Activated CD8-positive, alpha-beta memory T cell treated with anti-CD3 and anti-CD28 coated beads for 36 hours (primary cell): Measurements from ENCODE around the gene SLC17A7. TPM values are rescaled to one million over a fixed set of nuclear protein-coding genes. Genes with fewer than 3 reads are reported as not detected.

ENCODE experiments used
- CTCF ChIA-PET: fragments of 350-600 bp; sonication (Branson Sonifier 250); formaldehyde crosslinking; loops from one replicate; lab custom pipeline; 2021; ENCODE audit warnings: antibody characterized with exemption; lab: Charles Lee
- POLR2A ChIA-PET: fragments of 350-600 bp; sonication (Branson Sonifier 250); formaldehyde crosslinking; loops from one replicate; lab custom pipeline; 2021; ENCODE audit warnings: antibody characterized with exemption; lab: Charles Lee
- total RNA-seq, 2 experiments: library from RNA; stranded (reverse); gene quantifications; one replicate each; pipeline ENCODE4 v1.2.3, GENCODE V29; 2021

The SLC17A7 gene
- total RNA-seq, 2 experiments from 2014 or later: not detected

GRCh38 chr19:49439836-49440235, 1.5 kb downstream of the SLC17A7 start:
- ChIA-PET CTCF (interaction anchor here (1.2 to 2.2 kb wide), 2 partner anchors 8 to 33 kb away, joined by 4 to 7 read pairs; partner anchors contain the start of gene FLT3LG), POLR2A (no interaction called here)

DNA sequence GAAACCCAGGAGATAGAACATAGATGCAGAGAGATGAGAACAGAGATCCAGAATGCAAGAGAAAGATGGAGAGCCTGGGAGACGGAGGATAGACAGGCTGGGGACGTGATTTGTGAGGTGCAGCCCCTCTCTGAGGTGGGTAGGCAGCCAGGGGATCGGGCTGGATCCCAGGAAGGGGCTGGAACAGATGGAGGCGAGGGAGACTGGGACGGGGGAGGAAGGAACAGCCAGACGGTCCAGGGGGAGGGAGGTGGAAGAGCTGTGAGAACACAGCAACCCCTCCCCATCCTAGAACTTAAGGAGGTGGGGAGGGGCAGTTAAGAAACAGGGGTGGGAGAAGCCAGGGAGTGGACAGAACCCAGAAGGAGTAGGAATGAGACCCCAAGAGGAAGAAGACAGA, 3.1 kb downstream of the SLC17A7 start:
- POLR2A ChIA-PET: no interaction called here
- CTCF ChIA-PET: interaction anchor here (1.1 kb wide), 1 partner anchor 27 kb away, joined by 3 read pairs; no protein-coding TSS in a partner anchor

DNA sequence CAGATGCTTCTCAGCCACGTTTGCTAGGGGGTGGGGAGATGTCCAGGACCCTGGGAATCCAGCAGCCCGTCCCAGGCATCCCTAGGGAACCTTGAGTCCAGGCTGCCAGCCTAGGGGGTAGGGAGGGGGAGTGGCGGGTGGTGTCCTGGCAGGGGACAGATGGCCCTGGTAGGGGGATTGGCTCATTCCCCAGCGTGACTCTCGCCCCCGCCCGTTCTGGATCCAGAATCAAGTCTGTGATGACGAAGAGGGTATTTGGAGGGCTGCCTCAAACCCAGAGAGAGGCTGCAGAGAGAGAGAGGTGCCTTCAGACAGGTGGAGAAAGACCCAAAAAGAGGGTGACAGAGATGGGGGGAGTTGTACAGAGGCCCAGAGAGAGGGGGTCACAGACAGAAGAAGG, 4.1 kb downstream of the SLC17A7 start:
- ChIA-PET CTCF (interaction anchor here (0.6 kb wide), 1 partner anchor 654 kb away, joined by 3 read pairs; no protein-coding TSS in a partner anchor), POLR2A (no interaction called here)

DNA sequence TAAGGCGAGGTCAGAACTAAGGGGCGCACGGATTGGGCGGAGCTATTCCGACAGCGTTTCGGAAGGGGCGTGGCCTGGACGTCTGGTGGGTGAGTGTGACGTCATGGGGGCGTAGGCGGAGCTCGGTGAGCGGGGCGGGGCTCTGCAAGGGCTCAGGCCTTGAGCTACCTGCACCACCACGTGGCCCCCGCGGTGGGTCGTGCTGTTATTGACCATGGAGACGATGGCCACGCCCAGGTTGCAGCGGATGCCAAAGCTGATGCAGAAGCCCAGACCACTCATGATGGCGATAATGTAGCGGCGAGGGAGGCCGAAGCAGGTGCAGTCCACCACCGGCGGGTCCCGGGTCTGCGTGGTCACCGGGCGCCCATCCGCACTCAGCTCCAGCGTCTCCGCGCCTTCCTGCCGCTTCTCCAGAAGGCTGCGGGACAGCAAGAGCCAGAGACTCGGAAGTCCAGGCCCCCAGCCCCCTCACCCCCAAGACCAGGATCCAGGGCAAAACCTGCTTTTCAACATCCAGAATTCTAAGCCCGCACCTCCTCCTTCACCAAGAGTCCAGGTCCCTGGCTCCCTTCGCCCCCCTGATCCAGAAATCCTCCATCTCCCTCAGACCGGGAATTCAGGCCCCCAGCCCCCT, 4.8 kb downstream of the SLC17A7 start:
- POLR2A ChIA-PET: no interaction called here

DNA sequence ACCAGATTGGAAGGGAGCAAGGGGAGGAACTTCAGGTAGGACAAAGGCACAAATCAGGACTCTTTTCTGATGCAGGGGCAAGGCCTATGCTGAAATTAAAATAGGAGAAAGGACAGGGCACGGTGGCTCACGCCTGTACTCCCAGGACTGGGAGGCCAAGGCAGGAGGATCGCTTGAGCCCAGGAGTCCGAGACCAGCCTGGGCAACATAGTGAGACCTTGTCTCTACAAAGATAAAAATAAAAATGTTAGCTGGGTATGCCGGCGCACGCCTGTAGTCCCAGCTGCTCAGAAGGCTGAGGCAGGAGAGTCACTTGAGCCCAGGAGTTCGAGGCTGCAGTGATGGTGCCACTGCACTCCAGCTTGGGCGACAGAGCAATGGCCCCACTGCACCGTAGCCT, 5.7 kb downstream of the SLC17A7 start:
- ChIA-PET CTCF (interaction anchor here (0.7 to 1.3 kb wide), 4 partner anchors 9 to 44 kb away, joined by 3 to 5 read pairs (median 3); partner anchors contain the start of gene FLT3LG), POLR2A (no interaction called here)

More for the DNA sequence above, 4.8 kb downstream of the SLC17A7 start:
- CTCF ChIA-PET: interaction anchor here (0.6 to 1.3 kb wide), 5 partner anchors 10 to 653 kb away, joined by 3 to 5 read pairs (median 3); partner anchors contain the start of gene FLT3LG

DNA sequence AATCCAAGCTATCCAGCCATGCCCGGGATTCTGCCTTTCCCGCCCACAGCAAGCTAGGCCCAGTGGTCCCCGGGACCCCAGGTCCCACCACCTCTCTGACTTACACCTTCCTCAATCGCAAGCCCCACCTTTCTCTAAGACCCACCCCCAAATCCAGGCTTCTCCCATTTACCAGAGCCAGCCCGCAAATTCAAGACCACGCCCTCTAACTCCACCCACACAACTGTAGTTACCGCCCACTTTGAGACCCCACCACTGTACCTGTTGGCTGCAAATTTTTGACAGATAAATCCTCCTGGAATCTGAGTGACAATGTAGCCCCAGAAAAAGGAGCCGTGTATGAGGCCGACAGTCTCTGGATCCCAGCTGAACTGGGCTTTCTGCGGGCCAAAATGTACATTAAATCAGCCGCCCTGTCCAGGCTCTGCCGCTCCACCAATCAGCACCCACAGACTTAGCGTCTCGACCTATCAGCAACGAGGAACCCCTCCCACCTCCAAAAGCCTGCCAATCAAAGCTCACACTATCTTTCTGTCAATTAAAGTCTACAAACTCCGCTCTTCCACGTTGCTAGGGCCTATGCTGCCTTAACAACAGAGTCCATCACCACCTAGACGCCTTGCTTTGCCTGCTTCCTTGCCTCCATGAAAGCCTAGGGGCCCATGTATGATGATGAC, 6.3 kb downstream of the SLC17A7 start:
- CTCF ChIA-PET: no interaction called here
- POLR2A ChIA-PET: no interaction called here

DNA sequence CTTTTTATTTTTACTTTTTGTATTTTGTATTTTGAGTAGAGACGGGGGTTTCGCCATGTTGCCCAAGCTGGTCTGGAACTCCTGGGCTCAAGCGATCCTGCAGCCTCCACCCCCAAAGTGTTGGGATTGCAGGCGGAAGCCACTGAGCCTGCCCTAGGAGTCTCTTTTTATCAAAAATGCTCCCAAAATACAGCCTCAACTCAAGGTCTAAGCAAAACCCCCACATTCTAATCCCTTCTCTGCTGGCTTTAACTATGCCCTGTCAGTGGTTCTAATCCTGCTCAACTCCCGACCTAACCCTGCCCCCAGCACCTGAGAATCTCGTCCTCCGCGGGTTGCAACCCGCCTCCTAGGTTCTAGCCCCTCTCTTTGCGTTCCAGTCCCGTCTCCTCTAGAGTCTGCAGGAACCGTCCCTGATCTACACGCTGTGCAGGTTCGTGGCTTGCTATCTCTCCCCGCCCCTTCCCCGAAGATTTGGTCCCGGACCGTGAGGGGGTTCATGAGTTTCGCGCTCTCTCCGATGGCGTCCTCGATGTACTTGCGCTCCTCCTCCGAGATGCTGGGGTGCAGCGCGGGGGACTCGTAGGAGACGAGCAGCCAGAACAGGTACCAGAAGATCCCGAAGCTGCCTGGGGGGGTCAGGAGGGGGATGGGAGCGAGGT, 8.0 kb downstream of the SLC17A7 start:
- CTCF ChIA-PET: no interaction called here
- POLR2A ChIA-PET: no interaction called here

DNA sequence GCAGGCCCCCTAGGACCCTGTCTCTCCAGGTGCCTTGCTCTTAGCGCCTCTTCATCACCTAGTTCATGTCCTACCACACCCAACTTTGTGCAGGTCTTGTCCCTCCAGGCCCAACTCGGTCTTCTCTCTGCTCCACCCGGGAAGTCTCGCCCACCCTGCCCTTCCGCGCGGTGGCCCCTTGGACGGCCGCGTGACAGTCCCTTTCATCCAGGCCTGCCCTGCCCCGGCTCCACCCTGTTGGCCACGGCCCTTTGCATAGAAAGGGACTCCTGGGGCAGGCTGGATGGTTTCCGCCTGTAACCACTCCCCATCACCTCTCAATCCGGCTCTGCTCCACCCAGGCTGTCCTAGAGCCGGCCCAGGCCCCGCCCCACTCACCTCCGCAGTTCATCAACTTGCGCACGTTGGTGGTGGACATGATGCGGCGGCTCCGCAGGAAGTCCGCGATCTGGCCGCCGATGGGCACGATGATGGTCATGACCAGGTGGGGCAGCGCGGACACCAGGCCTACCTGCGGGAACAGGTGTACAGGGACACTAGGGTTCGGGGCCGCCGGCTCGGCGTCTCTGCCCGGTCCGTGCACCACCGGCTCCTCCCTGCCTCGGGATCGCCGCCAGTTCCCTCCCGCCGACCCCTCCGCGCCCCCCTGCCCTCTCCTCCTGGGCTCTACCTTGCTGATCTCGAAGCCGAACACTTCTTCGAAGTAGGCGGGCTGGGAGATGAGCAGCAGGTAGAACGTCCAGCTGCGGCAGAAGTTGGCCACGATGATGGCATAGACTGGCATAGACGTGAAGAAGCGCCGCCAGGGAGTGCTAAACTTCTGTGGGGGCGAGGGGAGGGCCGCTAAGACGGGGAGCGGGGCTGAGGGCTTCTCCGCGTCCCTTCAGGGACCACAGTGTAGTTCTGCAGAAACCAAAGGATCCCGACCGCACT, 8.9 kb downstream of the SLC17A7 start:
- CTCF ChIA-PET: interaction anchor here (1.1 to 1.3 kb wide), 2 partner anchors 8 to 42 kb away, joined by 3 to 4 read pairs; no protein-coding TSS in a partner anchor
- POLR2A ChIA-PET: no interaction called here

DNA sequence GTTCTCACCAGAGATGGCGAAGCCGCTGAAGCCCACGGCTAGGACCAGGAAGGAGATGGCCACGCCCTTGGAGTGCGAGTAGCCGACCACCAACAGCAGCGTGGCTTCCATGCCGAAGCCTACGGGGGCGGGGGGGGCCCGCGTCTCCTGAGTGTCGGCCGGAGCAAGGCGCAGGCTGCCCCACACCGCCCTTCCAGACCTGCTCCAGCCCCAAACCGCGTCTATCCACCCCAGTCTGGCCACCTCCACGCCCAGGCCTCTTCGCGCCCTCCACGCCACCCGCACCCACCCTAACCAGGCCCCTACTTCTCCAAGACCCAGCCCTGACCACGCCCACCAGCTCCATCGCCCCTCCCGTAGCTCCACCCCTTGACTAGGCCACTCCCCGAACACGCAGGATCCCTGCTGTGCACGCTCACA, 10.0 kb downstream of the SLC17A7 start:
- ChIA-PET POLR2A (no interaction called here), CTCF (interaction anchor here (1.1 to 1.3 kb wide), 2 partner anchors 9 to 41 kb away, joined by 3 to 4 read pairs; no protein-coding TSS in a partner anchor)

DNA sequence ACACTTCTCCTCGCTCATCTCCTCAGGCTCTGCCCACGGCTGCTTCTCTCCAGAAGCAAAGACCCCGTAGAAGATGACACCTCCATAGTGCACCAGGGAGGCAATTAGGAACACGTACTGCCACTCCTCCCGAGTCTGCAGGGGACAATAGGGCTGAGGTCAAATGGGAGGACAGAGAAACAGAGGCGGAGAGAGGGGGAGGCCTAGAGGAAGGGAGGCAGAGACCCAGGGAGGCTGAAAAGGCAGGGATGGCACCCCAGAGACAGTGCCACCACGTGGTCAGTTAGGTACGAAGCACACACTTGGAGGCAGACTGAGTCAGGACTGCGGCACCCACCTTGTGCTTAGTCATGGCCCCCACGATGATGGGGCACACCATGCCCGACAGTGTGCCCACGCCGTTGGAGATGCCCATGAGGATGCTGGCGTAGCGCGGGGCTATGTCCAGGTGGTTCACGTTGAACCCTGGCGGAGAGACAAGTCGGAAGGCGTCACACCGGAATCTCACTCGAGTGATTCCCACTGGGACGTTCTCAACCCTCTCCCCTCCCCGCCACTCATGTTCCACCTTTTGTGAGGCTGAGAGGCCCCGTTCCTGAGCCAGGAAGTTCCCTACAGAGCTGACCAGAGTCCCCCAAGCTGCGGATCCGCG, 10.5 kb downstream of the SLC17A7 start:
- ChIA-PET CTCF (interaction anchor here (1.1 to 1.3 kb wide), 3 partner anchors 9 to 40 kb away, joined by 3 to 4 read pairs (median 3); no protein-coding TSS in a partner anchor), POLR2A (no interaction called here)

DNA sequence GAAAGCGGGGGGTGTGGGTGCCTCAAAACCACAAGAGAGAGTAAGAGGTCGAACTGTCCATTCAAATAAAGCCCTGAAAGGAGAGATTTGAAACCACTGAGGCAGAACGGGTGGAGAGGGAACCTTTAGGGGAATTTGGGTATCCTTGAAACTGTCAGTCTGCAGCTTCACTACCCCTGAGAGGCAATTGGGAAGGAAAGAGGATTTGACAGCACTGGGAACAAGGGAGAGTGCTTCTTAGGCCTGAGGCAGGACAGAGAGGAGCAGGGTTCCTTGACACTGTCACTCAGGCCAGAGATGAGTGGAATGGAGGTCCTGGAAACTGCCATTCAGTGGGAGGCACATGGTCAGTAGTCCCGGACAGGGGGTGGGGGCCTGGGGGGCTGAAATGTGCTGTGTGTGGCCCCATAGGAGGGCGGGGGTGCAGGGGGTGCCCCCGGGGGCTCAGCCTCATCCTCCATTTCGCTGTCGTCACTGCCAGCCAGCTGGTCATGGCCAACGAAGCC, 11.1 kb downstream of the SLC17A7 start:
- CTCF ChIA-PET: interaction anchor here (1.2 to 1.6 kb wide), 3 partner anchors 13 to 39 kb away, joined by 3 to 5 read pairs (median 3); no protein-coding TSS in a partner anchor
- POLR2A ChIA-PET: no interaction called here

DNA sequence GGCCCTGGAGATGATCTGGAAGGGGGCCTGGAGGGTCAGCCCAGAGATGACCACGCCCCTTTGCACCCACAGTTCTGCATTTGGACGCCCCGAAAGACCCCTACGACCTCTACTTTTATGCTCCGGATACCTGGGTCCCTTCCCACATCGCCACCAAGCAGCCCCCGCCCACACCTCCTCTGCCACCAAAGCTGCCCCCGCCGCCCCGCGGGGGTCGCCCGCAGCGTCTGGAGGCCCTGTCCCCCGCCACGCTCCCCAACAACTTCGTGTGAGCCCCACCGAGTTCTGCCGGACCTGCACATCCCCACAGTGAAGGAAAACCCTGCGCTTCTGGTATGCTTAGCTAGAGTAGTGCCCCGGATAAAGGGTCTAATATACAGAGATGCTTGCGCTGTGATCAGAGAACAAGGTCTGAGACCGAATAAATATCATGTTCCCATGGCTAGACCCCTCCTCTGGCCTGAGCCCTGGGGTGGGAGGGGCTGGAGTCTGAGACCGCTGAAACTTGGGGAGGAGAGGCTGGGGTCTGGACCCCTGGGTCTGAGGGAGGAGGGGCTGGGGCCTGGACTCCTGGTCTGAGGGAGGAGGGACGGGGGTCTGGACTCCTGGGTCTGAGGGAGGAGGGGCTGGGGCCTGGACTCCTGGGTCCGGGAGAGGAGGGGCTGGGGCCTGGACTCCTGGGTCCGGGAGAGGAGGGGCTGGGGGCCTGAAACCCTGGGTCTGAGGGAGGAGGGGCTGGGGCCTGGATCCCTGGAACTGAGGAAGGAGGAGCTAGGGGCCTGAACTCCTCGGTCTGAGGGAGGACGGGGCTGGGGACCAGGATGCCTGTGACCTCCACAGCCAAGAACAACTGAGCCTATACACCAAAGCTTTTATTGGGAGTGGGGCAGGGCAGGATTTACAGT, 12.5 kb downstream of the SLC17A7 start:
- POLR2A ChIA-PET: interaction anchor here (1.1 kb wide), 1 partner anchor 23 kb away, joined by 5 read pairs; the partner anchor contains the start of gene PIH1D1
- CTCF ChIA-PET: interaction anchor here (0.6 to 1.6 kb wide), 3 partner anchors 12 to 65 kb away, joined by 3 to 5 read pairs (median 3); partner anchors contain the start of gene DKKL1

- CTCF ChIA-PET: interaction anchor here (0.6 to 1.3 kb wide), 5 partner anchors 17 to 83 kb away, joined by 3 to 4 read pairs (median 3); partner anchors contain the start of gene DKKL1
- POLR2A ChIA-PET: interaction anchor here (1.1 kb wide), 1 partner anchor 23 kb away, joined by 5 read pairs; the partner anchor contains the start of gene PIH1D1
Measured at GRCh38 chr19:49427855-49428546, 13.3 kb downstream of the SLC17A7 start.

DNA sequence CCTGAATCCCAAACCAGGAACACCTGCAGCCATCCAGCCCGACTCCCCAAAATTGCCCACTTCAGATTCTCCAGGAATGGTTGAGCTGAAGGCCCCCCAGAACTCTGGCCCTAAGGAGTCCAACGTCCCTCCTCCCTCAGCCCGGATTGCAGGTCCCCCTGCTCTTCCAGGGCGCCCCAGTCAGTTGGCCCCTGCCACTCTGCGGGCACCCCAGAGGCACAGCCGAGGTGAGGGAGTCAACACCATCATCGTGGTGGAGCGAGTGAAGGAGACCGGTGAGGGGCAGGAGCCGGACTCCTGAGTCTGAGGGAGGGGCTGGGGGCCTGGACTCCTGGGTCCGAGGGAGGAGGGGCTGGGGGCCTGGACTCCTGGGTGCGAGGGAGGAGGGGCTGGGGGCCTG, 14.0 kb downstream of the SLC17A7 start:
- ChIA-PET POLR2A (interaction anchor here (0.7 kb wide), 1 partner anchor 9 kb away, joined by 3 read pairs; no protein-coding TSS in a partner anchor), CTCF (interaction anchor here (0.9 to 1.3 kb wide), 4 partner anchors 9 to 35 kb away, joined by 3 to 4 read pairs (median 3); no protein-coding TSS in a partner anchor)

GRCh38 chr19:49425922-49426592, 15.3 kb downstream of the SLC17A7 start:
- CTCF ChIA-PET: interaction anchor here (0.8 to 1.3 kb wide), 3 partner anchors 10 to 20 kb away, joined by 3 read pairs; no protein-coding TSS in a partner anchor
- POLR2A ChIA-PET: interaction anchor here (0.9 kb wide), 1 partner anchor 28 kb away, joined by 3 read pairs; no protein-coding TSS in a partner anchor
